Glutamatergic neuron (in vitro differentiated cells): Measurements from ENCODE around the gene USP30. TPM values are rescaled to one million over a fixed set of nuclear protein-coding genes. Genes with fewer than 3 reads are reported as not detected.
A peak's percentile ranks its signal among the peaks of the same experiment; 100 is the strongest.
"Not testable (repeated sequence)": the region's sequence is repeated elsewhere in the genome, so short reads cannot be mapped to it uniquely, and the experiment has no call there.

Source experiments
- DNase-seq: peaks from one replicate; pipeline ENCODE4 v3.0.0; 2022
- H3K27ac Mint-ChIP-seq: one replicate; pipeline ENCODE4 v1.8.0; 2020; ENCODE audit warnings: mild to moderate bottlenecking, mixed read lengths, inconsistent platforms; ENCODE audit not compliant: unreplicated experiment
- H3K27me3 Mint-ChIP-seq: one replicate; pipeline ENCODE4 v1.8.0; 2020; ENCODE audit warnings: mild to moderate bottlenecking, moderate library complexity, mixed read lengths, inconsistent platforms; ENCODE audit not compliant: unreplicated experiment
- H3K36me3 Mint-ChIP-seq: one replicate; pipeline ENCODE4 v1.8.0; 2020; ENCODE audit warnings: mild to moderate bottlenecking, mixed read lengths, inconsistent platforms; ENCODE audit not compliant: unreplicated experiment
- H3K4me1 Mint-ChIP-seq: one replicate; pipeline ENCODE4 v1.8.0; 2020; ENCODE audit warnings: mild to moderate bottlenecking, low read depth, mixed read lengths, inconsistent platforms; ENCODE audit not compliant: unreplicated experiment
- H3K4me3 Mint-ChIP-seq: one replicate; pipeline ENCODE4 v1.8.0; 2020; ENCODE audit warnings: mild to moderate bottlenecking, mixed read lengths, inconsistent platforms; ENCODE audit not compliant: unreplicated experiment
- H3K9me3 Mint-ChIP-seq: one replicate; pipeline ENCODE4 v1.8.0; 2020; ENCODE audit warnings: mild to moderate bottlenecking, moderate library complexity, mixed read lengths, inconsistent platforms; ENCODE audit not compliant: unreplicated experiment
- total RNA-seq: library from RNA; stranded (reverse); fragmentation: NEBNext Ultra II Directional; extraction: Animal tissue kit (Norgen Biotek cat#: 25700); gene quantifications from one replicate; pipeline ENCODE4 v1.2.1, GENCODE V29; 2021; ENCODE audit not compliant: unreplicated experiment
- TF ChIP-seq, protein P1 (sequence below): fragments of 200-600 bp; sonication (generic); IDR thresholded peaks from one replicate; pipeline ENCODE4 v1.5.0; 2021; ENCODE audit not compliant: partially characterized antibody, unreplicated experiment

The USP30 gene
- total RNA-seq, 1 donor from 2014 or later = 14.4 TPM

DNA sequence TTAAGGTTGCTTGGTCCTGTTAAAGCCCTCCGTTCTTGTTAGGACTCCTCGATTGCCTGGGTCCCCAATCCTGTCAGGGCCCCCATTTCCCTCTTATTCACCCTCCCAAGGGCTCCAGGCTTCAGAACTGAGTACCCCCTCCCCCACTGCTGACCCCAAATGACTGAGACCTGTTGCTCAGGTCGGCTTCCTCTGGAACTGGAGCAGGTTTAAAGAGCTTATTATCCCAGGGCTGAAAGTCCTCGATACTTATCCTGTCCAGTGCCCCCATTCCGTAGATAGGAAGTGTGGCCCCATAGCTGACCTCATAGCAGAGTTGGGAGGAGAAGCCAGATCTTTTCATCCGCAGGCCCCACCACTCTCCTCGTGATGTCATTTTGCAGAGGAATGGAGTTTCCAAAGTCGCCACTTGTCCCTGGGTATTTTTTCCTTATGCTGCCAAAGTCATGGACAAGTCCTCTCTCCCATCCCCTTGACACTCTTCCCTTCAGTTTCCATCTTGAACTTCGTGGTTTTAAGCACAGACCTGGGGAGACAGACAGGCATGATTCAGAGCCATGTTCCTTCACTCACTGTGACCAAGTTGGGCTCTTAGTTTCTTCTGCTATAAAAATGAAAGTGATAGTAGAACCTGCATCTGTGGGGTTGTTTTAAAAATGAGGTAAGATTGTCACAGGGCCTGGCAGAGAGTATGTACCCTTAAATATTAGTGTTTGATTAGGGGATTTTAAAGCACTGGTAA is 1.2 kb downstream of the USP30 start:
- Mint-ChIP-seq H3K4me1 (no peaks in the 10 kb centered on the region), H3K9me3 (peaks cover 5% of the 10 kb centered on the region), H3K4me3 (peak overlapping the region; percentile 96), H3K27ac (no peak overlapping the region), H3K36me3 (no peaks in the 10 kb centered on the region), H3K27me3 (no peaks in the 10 kb centered on the region)
- TF ChIP-seq, protein P1, sequence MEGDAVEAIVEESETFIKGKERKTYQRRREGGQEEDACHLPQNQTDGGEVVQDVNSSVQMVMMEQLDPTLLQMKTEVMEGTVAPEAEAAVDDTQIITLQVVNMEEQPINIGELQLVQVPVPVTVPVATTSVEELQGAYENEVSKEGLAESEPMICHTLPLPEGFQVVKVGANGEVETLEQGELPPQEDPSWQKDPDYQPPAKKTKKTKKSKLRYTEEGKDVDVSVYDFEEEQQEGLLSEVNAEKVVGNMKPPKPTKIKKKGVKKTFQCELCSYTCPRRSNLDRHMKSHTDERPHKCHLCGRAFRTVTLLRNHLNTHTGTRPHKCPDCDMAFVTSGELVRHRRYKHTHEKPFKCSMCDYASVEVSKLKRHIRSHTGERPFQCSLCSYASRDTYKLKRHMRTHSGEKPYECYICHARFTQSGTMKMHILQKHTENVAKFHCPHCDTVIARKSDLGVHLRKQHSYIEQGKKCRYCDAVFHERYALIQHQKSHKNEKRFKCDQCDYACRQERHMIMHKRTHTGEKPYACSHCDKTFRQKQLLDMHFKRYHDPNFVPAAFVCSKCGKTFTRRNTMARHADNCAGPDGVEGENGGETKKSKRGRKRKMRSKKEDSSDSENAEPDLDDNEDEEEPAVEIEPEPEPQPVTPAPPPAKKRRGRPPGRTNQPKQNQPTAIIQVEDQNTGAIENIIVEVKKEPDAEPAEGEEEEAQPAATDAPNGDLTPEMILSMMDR = no peak
- no peak for DNase-seq

DNA sequence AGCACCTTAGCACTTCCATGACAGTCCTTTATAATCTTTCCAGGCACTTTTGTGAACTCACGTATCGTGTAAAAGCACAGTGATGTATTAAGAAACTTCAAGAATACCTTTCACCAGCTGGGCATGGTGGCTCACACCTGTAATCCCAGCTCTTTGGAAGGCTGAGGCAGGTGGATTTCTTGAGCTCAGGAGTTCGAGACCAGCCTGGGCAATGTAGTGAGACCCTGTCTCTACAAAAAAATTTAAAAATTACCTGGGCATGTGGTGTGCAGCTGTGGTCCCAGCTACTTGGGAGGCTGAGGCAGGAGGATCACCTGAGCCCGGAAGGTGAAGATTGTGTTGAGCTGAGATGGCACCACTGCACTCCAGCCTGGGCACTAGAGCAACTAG is 1.7 kb downstream of the USP30 start:
- H3K27ac Mint-ChIP-seq, DNase-seq, H3K9me3 Mint-ChIP-seq, H3K36me3 Mint-ChIP-seq, H3K4me1 Mint-ChIP-seq, H3K27me3 Mint-ChIP-seq: not testable (repeated sequence)
- peak overlapping the region; percentile 96 for H3K4me3 Mint-ChIP-seq

DNA sequence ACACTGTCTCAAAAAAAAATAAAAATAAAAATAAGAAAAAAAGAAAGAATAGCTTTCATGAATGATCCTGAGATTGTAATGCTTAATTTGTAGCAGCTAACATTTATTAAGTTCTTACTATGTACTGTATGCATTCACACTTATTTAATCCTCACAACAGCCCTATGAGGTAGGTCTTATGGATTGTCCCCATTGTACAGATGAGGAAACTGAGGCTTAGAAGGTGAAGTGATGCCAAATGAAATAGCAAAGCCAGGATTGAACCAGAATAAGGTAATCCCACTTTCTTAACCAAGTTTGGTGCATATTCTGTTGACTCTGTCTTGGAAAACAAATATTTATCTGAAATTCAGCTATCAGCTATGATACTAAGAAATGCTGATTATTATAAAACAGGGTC is 2.1 kb downstream of the USP30 start:
- Mint-ChIP-seq H3K4me1 (no peaks in the 10 kb centered on the region), H3K27ac (no peak overlapping the region), H3K9me3 (peaks cover 5% of the 10 kb centered on the region), H3K4me3 (no peak overlapping the region), H3K36me3 (no peaks in the 10 kb centered on the region), H3K27me3 (no peaks in the 10 kb centered on the region)
- DNase-seq = no peak
- TF ChIP-seq, protein P1 = no peak

DNA sequence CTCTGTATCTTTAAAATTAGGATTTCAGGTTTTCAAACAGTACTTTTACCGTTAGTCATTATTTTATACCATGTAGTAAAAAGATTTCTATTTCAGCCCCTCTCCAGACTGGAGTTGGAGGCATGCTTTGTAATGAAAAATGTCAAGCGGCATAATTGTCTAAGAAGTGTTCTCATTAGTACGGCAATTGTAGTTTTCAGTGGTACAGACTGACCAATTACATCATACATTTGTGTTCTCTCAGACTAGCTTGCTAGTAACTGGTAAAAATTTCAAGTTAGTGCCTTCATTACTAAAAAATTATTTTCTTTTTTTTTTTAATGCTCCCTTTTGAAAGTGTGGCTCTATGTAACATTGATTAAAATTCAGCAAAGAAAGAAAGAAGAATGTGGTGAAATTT is 4.5 kb downstream of the USP30 start:
- no peak for DNase-seq
- Mint-ChIP-seq H3K27me3 (no peaks in the 10 kb centered on the region), H3K36me3 (no peaks in the 10 kb centered on the region), H3K9me3 (peaks cover 5% of the 10 kb centered on the region), H3K4me1 (no peaks in the 10 kb centered on the region), H3K4me3 (no peak overlapping the region), H3K27ac (no peak overlapping the region)
- TF ChIP-seq, protein P1 = no peak

DNA sequence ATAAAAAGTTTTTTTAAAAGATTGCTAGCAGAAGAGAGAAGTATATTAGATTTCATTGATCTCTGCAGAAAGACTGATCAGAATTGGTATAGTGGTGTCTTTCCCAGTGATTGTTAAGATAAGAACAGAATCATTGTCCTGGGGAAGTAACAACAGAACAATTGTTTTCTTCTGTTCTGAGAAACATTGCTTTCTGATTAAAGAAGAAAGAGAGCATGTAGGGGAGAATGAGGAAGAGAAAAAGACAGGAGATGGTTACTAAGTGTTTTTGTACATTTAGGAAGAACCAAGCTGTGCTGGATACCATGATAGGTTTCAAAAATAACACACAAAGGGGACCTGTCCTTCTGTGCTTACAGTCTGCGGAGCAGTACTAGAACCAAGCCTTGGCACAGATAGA is 5.0 kb downstream of the USP30 start:
- H3K9me3 Mint-ChIP-seq = peaks cover 5% of the 10 kb centered on the region
- no peak for DNase-seq
- H3K27ac Mint-ChIP-seq = no peak overlapping the region
- no peak overlapping the region for H3K4me3 Mint-ChIP-seq
- no peaks in the 10 kb centered on the region for H3K36me3 Mint-ChIP-seq
- TF ChIP-seq, protein P1 = no peak
- H3K4me1 Mint-ChIP-seq = no peaks in the 10 kb centered on the region
- H3K27me3 Mint-ChIP-seq = no peaks in the 10 kb centered on the region
